Right forelimb (tissue), 1 donor: ENCODE measurements around the gene SH3BP4.

ENCODE experiments used
- DNase-seq: peaks from one replicate; pipeline ENCODE4 v3.0.0-alpha.2; 2018

Gene SH3BP4

GRCh38 chr2:234983011-234983726, 31.4 kb downstream of the SH3BP4 start:
- DNase-seq, result no peak

DNA sequence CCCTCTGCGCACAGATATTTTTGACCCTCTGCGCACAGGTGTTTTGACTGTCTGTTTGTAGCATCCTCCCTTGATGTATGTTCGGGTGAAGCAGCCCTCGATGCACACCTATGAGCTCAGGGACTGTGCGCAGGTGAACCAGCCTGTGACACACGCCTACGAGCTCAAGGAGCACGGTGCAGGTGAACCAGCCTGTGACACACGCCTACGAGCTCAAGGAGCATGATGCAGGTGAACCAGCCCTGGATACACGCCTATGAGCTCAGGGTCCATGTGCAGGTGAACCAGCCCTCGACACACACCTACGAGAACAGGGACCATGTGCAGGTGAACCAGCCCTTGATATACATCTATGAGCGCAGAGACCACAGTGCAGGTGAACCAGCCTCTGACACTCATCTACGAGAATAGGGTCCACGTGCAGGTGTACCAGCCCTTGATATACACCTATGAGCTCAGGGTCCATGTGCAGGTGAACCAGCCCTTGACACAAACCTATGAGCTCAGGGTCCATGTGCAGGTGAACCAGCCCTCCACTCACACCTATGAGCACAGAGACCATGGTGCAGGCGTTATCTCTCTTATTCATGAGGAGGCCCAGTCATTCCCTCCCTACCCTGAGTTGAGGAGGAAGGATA, 33.9 kb downstream of the SH3BP4 start:
- DNase-seq, result no peak

- DNase-seq, result no peak
Measured at GRCh38 chr2:234986390-234986789, 34.6 kb downstream of the SH3BP4 start.

DNA sequence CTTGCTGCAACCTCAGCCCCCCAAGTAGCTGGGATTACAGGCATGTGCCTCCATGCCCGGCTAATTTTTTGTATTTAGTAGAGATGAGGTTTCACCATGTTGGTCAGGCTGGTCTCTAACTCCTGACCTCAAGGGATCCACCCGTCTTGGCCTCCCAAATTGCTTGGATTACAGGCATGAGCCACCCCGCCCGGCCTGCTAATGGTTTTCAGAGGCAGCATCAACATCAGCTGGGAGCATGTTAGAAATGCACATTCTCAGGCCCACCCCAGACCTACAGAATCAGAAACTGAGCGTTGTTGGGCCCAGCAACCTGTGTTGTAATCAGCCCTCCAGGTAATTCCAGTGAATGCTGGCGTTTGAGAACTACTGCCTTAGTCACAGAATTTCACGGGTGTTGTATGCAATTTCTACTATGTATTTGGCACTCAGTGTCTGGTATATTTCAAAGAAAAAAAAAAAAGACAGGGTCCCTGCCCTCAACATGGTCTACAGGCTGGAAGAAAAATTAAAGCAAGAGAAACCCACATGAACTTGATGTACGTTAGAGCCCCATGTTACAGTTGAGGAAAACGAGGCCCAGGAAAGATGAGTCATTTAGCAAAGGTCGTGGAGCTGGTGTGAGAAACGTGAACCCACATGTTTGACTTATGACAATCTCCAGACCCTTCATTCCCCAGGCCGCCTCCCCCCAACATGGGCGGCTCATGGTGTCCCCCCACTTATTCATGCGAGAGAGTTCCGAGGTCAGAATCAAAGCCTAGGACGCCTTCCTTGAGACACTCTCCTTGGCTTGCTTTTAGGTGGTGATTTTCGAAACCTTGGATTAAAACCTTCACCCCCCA, 35.3 kb downstream of the SH3BP4 start:
- no peak for DNase-seq

GRCh38 chr2:234987754-234988153, 35.9 kb downstream of the SH3BP4 start:
- DNase-seq, result no peak

DNA sequence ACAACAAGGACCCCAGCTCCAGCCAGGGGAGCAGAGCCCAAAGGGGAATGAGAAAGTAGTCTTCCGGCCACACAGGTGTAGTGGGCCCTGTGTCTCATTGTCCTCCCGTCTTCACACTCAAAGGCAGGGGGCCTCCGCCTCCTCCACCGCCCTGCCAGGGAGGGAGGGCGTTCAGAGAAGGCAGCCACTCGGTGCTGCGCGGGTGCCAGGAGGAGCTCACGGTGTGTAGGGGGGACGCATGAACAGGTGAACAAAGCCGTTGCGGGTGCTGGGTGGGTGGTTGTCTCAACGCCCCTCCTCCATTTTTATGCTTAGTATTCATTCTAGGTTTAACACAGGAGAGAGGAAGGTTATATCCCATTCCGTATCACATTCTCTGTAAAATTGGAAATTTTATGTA, 36.7 kb downstream of the SH3BP4 start:
- no peak for DNase-seq

DNA sequence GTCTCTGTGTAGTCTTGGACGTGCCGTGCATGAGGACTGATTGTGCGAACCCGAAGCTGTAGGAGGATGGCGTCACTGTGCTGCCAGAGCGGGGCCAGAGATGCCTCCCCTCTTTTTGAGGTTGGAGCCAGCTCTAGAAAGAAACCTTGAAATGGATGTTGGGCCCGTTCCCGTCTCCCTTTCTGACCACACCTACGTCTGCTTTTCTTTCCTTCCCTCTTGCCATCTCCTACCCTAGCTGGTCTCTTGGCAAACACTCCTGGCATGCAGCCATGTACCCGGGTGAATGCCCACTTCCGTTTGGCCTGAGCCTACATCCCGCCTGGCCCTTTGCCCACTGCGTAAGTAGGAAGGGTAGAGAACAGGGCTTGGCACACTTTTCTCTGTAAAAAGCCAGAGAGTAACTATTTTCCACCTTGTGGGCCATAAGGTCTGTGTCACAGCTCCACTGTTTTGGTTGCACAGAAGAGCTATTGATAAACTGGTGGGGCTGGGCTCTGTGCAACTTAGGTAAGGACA, 37.4 kb downstream of the SH3BP4 start:
- peak; percentile 86 for DNase-seq

DNA sequence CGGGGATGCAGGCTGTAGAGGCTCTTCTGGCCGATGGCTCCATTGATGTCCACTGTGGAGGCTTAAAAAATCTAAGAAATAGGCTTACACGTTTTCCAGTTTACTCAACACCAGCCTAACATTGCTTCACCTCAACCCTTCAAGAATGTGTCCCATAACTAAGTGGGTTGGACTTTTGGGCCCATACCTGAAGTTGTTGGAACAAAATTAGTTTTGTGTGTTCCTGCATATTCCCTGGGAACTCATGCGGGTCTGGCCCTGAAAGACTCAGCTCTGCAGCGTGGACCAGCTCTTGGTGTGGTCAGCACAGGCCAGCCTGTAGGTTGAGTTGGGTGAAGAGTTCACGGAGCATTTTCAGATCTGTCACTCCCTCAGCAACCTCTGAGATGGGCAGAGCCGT, 38.5 kb downstream of the SH3BP4 start:
- no peak for DNase-seq

DNA sequence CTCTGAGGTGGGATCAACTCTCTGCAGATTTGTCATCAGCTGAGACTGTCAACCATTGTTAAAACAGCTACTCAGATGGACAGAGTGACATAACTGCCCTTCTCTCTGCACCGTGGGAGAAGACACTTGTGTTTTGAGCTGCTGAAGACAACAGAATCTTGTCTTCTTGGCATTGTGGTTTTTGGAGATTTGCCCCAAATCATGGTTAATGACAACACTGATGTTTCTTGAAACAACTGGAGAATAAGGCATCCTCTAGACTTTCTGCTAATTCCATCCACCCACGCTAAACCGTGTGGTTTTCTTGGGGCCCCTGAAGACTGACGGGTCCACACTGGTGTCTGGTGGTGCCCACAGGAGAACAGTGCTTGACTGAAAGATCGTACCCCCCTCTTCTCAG, 39.5 kb downstream of the SH3BP4 start:
- no peak for DNase-seq

DNA sequence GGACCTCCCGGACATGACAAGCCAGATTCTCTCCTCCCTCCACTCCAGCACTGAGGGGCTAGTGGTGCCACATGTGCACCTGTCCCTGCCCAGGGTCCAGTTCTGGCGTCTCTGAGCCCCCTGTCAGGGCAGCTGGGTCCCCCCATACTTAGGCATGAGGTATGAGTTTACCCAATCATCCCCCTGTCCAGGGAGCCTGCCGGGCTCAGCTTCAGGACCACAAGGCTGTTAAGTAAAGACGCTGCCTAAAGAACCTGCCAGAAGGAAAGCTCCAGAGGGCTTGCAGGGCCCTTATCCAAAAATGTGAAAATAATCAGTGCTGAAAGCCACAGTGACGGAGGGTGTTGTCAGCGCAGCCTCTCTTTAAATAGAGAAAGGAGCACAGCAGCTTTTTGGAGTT, 40.0 kb downstream of the SH3BP4 start:
- DNase-seq, result no peak

DNA sequence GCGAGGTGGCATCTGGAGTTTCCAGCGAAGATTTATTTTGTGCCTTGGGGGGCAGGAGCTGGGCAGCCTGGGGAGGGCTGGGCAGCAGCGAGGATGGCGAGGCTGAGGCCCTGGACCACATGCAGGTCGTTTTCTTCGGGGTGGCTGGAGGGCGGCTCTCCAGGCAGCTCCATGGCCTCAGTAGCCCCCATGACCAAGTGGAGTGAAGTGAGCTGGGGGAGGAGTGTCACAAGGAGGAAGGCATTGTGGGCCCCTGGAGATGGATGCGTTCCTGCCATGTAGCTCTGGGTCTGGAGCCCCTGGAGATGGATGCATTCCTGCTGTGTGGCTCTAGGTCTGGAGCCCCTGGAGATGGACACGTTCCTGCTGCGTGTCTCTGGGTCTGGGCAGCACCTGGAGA, 40.4 kb downstream of the SH3BP4 start:
- no peak for DNase-seq

DNA sequence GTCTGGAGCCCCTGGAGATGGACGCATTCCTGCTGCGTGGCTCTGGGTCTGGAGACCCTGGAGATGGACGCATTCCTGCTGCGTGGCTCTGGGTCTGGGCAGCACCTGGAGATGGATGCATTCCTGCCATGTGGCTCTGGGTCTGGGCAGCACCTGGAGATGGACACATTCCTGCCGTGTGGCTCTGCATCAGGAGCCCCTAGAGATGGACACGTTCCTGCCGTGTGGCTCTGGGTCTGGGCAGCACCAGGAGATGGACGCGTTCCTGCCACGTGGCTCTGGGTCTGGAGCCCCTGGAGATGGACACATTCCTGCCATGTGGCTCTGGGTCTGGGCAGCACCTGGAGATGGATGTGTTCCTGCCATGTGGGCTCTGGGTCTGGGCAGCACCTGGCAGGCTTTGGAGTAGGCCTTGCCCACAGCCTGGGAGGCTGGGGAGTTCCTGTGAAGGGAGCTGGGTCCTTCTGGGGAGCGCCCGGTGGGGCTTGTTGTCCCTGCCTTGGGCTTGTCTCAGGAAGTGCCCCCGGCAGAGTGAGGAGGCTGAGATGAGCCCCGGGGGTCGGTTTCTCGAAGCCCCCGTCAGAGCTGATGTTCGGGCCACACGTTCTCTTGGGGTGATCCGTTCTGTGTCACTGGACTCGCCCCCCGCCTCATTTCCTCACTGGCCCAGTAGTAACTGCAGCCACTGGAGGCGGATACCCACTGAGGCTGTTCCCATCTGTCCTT, 41.0 kb downstream of the SH3BP4 start:
- DNase-seq, result no peak

GRCh38 chr2:234993541-234993981, 41.7 kb downstream of the SH3BP4 start:
- DNase-seq, result no peak

GRCh38 chr2:234994438-234995321, 42.9 kb downstream of the SH3BP4 start:
- no peak for DNase-seq

GRCh38 chr2:234995332-234996068, 43.7 kb downstream of the SH3BP4 start:
- no peak for DNase-seq

DNA sequence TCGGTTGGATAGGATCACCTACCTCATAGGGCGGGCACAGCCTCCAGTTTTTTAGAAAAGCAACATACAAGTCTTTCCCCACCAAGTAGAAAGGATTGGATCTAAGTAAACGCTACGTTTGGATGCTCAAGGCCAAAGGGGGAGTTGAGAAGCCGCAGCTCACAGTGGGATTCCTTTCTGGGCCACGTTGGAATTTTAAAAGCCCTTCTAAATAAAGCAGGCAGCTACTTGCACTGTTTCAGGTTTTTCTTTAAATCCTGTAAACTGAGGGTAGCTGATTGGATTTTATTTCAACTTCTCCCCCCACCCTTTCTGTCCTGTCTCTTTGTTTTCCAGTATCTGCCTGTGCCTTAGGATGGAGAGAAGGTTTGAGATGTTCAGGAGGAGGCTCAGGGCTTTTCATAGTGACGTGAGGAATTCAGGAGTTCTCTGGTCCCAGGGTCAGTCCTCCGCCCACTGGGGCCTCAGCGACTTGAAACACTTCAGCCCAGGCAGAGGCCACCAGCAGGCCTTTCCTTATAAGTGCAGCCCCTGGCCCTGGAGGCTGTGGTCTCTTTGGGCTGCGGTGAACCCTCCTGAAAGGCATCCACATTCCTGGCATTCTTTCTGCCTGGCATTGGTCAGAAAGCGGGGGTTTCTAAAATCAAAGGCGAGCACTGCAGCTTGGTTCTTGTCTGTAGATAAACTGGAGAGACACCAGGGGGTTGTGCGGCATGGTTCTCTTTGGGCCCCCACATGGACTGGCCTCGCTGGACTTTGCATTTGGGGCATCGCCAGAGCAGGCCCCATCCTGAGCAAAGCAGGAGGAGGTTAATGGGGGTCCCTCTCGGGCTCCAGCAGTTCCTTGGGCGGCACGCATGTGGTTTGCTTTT, 44.5 kb downstream of the SH3BP4 start:
- DNase-seq, result no peak

GRCh38 chr2:234996941-234997270, 45.1 kb downstream of the SH3BP4 start:
- no peak for DNase-seq

GRCh38 chr2:234997389-234997788, 45.6 kb downstream of the SH3BP4 start:
- no peak for DNase-seq

DNA sequence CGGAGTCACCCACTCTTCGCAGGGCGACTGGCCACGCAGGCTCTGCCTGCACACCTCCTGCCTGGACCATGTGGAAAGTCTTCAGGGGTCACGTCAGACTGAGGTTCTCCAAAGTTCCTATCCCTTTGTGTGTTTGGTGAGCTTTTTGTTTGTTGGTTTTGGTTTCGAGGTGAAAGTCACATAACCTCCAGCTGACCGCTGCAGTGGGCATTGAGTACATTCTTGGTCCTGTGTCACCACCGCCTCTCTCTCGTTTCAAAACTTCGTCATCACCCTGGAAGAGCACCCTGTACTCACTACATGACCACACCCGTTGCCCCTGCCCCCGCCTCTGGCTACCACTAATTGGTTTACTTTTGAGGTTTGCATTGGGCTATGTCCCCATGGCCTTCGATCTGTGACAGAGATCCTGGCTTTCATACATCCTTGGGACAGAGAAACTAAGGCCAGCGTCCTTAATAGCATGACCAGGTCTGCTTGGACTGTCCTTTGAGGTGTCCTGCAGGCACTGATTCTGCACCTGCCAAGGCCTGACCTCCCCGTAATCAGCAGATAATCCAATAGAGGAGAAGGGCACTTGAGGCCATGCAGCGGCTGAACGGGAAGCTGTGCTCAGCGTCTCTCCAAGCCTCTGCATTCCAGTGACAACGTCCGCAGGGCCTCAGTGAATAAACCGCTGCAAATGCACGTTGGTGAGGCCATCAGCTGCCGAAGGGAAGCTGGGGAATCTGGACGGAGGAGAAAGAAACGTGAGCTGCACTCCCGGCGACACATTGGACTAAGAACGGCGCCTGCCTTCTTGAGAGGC, 46.8 kb downstream of the SH3BP4 start:
- no peak for DNase-seq
